Esophagus muscularis mucosa (tissue), 4 donors: ENCODE measurements around the gene CNTN5. TPM values are rescaled to one million over a fixed set of nuclear protein-coding genes. Genes with fewer than 3 reads are reported as not detected.

Experiments used
- DNase-seq: peaks from one replicate; pipeline ENCODE4 v3.0.0-alpha.2; 2017; ENCODE audit errors: extremely low spot score
- H3K27ac ChIP-seq, 4 donors: fragments of 200-600 bp; sonication (generic); replicated peaks in 1 of 4; 1 replicate in 3 of 4; 2 replicates in 1 of 4; pipeline ENCODE4 v1.5.1; 2016 to 2019; ENCODE audit warnings: mild to moderate bottlenecking in 1 of 4
- H3K27me3 ChIP-seq, 4 donors: fragments of 200-600 bp; sonication (generic); one replicate each; pipeline versions ENCODE4 v1.5.1 to v1.6.0; 2016 to 2019
- H3K36me3 ChIP-seq, 4 donors: fragments of 200-600 bp; sonication (generic); one replicate each; pipeline ENCODE4 v1.5.1; 2016 to 2019
- H3K4me1 ChIP-seq, 4 donors: fragments of 200-600 bp; sonication (generic); one replicate each; pipeline ENCODE4 v1.5.1; 2016 to 2019
- H3K4me3 ChIP-seq, 4 donors: fragments of 200-600 bp; sonication (generic); 1 replicate in 2 of 4; 2 replicates in 2 of 4; pipeline ENCODE4 v1.5.1; 2016 to 2019; ENCODE audit warnings: mild to moderate bottlenecking in 4 of 4, moderate library complexity in 1 of 4
- H3K9me3 ChIP-seq, 4 donors: fragments of 200-600 bp; sonication (generic); 1 replicate in 3 of 4; 2 replicates in 1 of 4; pipeline ENCODE4 v1.5.1; 2016 to 2019
- EP300 ChIP-seq: sonication (generic); formaldehyde crosslinking; IDR thresholded peaks from one replicate; pipeline ENCODE4 v1.6.1; 2017; ENCODE audit warnings: antibody characterized with exemption
- POLR2A ChIP-seq: fragments of 450-650 bp; IDR thresholded peaks from one replicate; pipeline ENCODE4 v1.6.1; 2017; ENCODE audit warnings: antibody characterized with exemption, moderate library complexity, mild to moderate bottlenecking, low read depth
- POLR2AphosphoS5 ChIP-seq, 2 donors: sonication (generic); formaldehyde crosslinking; IDR thresholded peaks; one replicate each; pipeline ENCODE4 v1.6.1; 2017; ENCODE audit warnings: antibody characterized with exemption in 2 of 2
- WGBS: methylation state at CpG from one replicate; pipeline ENCODE4 v1.1.5; 2018; 5-methylcytosine and 5-hydroxymethylcytosine counted together
- intact Hi-C: fragments of 100-400 bp; cut with DNase I; formaldehyde crosslinking; loops from one replicate; pipeline ENCODE4 v1.15.1; 2023
- total RNA-seq, 4 donors: library from RNA; depleted of rRNA; stranded (reverse); fragments of >200 nt; gene quantifications; one replicate each; pipeline versions ENCODE4 v1.1.0 to v1.2.1, GENCODE V29; 2016
- TF ChIP-seq, protein P1 (sequence below), 3 experiments: fragments of 200-600 bp in 2 of 3; fragments of 450-650 bp in 1 of 3; sonication (generic) in 2 of 3; IDR thresholded peaks; one replicate each; pipeline ENCODE4 v1.5.1; 2017 to 2019; ENCODE audit warnings: antibody characterized with exemption in 3 of 3, mild to moderate bottlenecking in 2 of 3, moderate library complexity in 1 of 3

CNTN5 gene
- total RNA-seq, 4 donors from 2014 or later = 0.06 TPM; not detected in 3

DNA sequence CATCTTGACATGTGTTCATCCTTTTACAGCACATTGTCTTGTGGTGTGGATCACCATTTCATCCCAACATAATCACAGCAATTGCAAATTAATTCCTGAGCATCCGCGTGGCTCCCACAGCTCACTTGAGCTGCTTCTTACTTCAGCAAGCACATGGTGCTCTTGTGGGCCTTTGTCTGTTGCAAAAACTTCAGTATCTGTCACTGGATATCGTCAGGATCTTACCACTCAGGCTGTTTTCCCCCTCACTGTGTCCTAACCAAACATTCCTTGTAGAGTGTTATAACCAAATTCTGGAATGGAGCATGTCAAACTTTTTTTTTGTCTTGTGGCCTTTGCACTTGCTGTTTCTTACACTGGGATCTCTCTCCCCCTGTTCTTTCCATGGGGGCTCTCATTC is 983.2 kb downstream of the CNTN5 start:
- no peaks in the 10 kb centered on the region for H3K9me3 ChIP-seq
- intact Hi-C loops = no loop called here
- no peak overlapping the region for H3K4me3 ChIP-seq
- H3K36me3 ChIP-seq = no peaks in the 10 kb centered on the region
- TF ChIP-seq EP300 (no peak), POLR2AphosphoS5 (IDR thresholded peaks at IDR 0.05) (no peak), POLR2A (no peak)
- TF ChIP-seq, protein P1, sequence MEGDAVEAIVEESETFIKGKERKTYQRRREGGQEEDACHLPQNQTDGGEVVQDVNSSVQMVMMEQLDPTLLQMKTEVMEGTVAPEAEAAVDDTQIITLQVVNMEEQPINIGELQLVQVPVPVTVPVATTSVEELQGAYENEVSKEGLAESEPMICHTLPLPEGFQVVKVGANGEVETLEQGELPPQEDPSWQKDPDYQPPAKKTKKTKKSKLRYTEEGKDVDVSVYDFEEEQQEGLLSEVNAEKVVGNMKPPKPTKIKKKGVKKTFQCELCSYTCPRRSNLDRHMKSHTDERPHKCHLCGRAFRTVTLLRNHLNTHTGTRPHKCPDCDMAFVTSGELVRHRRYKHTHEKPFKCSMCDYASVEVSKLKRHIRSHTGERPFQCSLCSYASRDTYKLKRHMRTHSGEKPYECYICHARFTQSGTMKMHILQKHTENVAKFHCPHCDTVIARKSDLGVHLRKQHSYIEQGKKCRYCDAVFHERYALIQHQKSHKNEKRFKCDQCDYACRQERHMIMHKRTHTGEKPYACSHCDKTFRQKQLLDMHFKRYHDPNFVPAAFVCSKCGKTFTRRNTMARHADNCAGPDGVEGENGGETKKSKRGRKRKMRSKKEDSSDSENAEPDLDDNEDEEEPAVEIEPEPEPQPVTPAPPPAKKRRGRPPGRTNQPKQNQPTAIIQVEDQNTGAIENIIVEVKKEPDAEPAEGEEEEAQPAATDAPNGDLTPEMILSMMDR (IDR thresholded peaks at IDR 0.05) = no peak
- no peaks in the 10 kb centered on the region for H3K4me1 ChIP-seq
- WGBS = 46% methylated on average over 3 of the region's 3 CpGs
- no peaks in the 10 kb centered on the region for H3K27me3 ChIP-seq
- no peak for DNase-seq
- no peak overlapping the region for H3K27ac ChIP-seq

GRCh38 chr11:100004541-100004940 is 983.8 kb downstream of the CNTN5 start:
- TF ChIP-seq, protein P1 (IDR thresholded peaks at IDR 0.05) = no peak
- TF ChIP-seq EP300 = no peak
- no peak for TF ChIP-seq POLR2A
- TF ChIP-seq POLR2AphosphoS5 (IDR thresholded peaks at IDR 0.05) = no peak
- H3K4me3 ChIP-seq = no peak overlapping the region
- DNase-seq = no peak
- no peaks in the 10 kb centered on the region for H3K36me3 ChIP-seq
- no peaks in the 10 kb centered on the region for H3K9me3 ChIP-seq
- no peak overlapping the region for H3K27ac ChIP-seq
- intact Hi-C loops = no loop called here
- H3K4me1 ChIP-seq = no peaks in the 10 kb centered on the region
- H3K27me3 ChIP-seq = no peaks in the 10 kb centered on the region

GRCh38 chr11:100008417-100008816 is 987.7 kb downstream of the CNTN5 start:
- H3K27ac ChIP-seq = no peak overlapping the region
- H3K9me3 ChIP-seq = no peaks in the 10 kb centered on the region
- no peaks in the 10 kb centered on the region for H3K36me3 ChIP-seq
- no peaks in the 10 kb centered on the region for H3K4me1 ChIP-seq
- no peaks in the 10 kb centered on the region for H3K27me3 ChIP-seq
- no peak overlapping the region for H3K4me3 ChIP-seq
- no peak for DNase-seq
- intact Hi-C loops = no loop called here
- TF ChIP-seq EP300 (no peak), POLR2AphosphoS5 (IDR thresholded peaks at IDR 0.05) (no peak), POLR2A (no peak)
- TF ChIP-seq, protein P1 (IDR thresholded peaks at IDR 0.05) = no peak
- 76% methylated on average over 1 of the region's 1 CpG for WGBS

- Histone ChIP-seq H3K4me3 (no peak overlapping the region), H3K4me1 (no peaks in the 10 kb centered on the region), H3K27ac (no peak overlapping the region), H3K36me3 (no peaks in the 10 kb centered on the region), H3K9me3 (no peaks in the 10 kb centered on the region), H3K27me3 (no peaks in the 10 kb centered on the region)
- TF ChIP-seq POLR2A (no peak), EP300 (no peak), POLR2AphosphoS5 (IDR thresholded peaks at IDR 0.05) (no peak)
- TF ChIP-seq, protein P1 (IDR thresholded peaks at IDR 0.05) = no peak
- no peak for DNase-seq
- WGBS = 41% methylated on average over 3 of the region's 3 CpGs
- intact Hi-C loops = no loop called here
These were observed 989.0 kb downstream of the CNTN5 start for GRCh38 chr11:100009728-100010127.

GRCh38 chr11:100010393-100010792 is 989.6 kb downstream of the CNTN5 start:
- Histone ChIP-seq H3K27ac (no peak overlapping the region), H3K27me3 (no peaks in the 10 kb centered on the region), H3K4me1 (no peaks in the 10 kb centered on the region), H3K4me3 (no peak overlapping the region), H3K9me3 (no peaks in the 10 kb centered on the region), H3K36me3 (no peaks in the 10 kb centered on the region)
- intact Hi-C loops = no loop called here
- WGBS = 52% methylated on average over 3 of the region's 3 CpGs
- no peak for DNase-seq
- TF ChIP-seq POLR2A (no peak), POLR2AphosphoS5 (IDR thresholded peaks at IDR 0.05) (no peak), EP300 (no peak)
